Measurements from ENCODE around the gene AP2A2.

DNA sequence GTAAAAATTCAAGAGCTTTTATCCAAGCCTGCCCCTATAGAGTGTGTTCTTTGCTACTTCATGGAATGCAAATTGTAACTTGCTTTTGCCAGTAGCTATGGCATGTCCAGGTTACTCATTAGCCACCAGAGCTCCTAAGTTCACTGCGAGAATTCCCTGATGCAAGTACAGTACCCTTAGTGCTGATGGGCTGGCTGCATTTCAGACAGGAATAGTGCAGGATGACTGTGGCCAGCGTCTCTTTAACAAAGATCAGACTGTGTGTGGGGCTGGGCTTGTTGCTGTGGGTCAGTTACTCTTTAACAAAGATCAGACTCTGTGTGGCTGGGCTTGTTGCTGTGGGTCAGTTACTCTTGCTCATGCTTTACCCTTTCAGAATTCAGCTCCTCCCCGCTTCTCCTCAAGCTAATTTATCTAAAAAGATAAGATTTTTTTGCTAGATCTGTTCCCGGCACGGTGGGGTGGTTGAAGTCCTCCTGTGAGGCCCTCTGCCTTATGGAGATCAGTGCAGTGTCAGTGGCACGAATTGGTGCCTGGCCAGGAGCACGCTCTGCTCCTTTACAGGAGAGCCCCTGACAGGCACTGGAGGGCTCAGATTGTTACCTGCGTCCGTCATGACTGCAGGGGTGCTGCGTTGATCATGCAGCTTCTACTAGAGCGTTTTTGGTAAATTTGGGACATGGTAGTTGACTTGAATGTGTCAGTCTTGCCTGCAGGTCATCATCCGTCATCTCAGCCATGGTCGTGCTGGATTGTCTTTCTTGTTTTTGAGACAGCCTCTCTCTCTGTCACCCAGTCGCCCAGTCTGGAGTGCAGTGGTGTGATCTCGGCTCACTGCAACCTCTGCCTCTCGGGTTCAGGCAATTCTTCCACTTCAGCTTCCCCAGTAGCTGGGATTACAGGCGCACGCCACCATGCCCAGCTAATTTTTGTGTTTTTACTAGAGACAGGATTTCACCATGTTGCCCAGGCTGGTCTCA is 27.0 kb downstream of the AP2A2 start:
- TF ChIP-seq, protein P1, sequence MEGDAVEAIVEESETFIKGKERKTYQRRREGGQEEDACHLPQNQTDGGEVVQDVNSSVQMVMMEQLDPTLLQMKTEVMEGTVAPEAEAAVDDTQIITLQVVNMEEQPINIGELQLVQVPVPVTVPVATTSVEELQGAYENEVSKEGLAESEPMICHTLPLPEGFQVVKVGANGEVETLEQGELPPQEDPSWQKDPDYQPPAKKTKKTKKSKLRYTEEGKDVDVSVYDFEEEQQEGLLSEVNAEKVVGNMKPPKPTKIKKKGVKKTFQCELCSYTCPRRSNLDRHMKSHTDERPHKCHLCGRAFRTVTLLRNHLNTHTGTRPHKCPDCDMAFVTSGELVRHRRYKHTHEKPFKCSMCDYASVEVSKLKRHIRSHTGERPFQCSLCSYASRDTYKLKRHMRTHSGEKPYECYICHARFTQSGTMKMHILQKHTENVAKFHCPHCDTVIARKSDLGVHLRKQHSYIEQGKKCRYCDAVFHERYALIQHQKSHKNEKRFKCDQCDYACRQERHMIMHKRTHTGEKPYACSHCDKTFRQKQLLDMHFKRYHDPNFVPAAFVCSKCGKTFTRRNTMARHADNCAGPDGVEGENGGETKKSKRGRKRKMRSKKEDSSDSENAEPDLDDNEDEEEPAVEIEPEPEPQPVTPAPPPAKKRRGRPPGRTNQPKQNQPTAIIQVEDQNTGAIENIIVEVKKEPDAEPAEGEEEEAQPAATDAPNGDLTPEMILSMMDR (conservative IDR thresholded peaks at IDR 0.05; ENCODE audit: low read depth, low read length) = no peak
- TF ChIP-seq EZH2phosphoT487 (IDR thresholded peaks at IDR 0.05; ENCODE audit: borderline replicate concordance, low read length) = no peak

All from PC-3 (cell line).